Naive B cell (primary cell): Measurements from ENCODE around the gene GBX2. TPM values are rescaled to one million over a fixed set of nuclear protein-coding genes. Genes with fewer than 3 reads are reported as not detected.

Source experiments
- ATAC-seq, 2 donors: fragments of 150-1000 bp; cut with Tn5 transposase; 2 replicates each; pipeline ENCODE4 v1.10.0; 2021; ENCODE audit warnings: low read depth in 2 of 2, mild to moderate bottlenecking in 2 of 2, moderate library complexity in 2 of 2
- DNase-seq: peaks from one replicate; pipeline ENCODE4 v3.0.0; 2022
- H3K27ac Mint-ChIP-seq, 6 donors: one replicate each; pipeline ENCODE4 v1.8.0; 2020 to 2022; ENCODE audit warnings: mild to moderate bottlenecking in 6 of 6, mixed read lengths in 6 of 6, moderate library complexity in 5 of 6, inconsistent platforms in 2 of 6
- H3K27me3 Mint-ChIP-seq, 3 donors: one replicate each; pipeline ENCODE4 v1.8.0; 2021 to 2022; ENCODE audit warnings: mixed read lengths in 3 of 3, mild to moderate bottlenecking in 1 of 3
- H3K36me3 Mint-ChIP-seq, 2 donors: one replicate each; pipeline ENCODE4 v1.8.0; 2020 to 2022; ENCODE audit warnings: mixed read lengths in 2 of 2, inconsistent platforms in 1 of 2, mild to moderate bottlenecking in 1 of 2
- H3K4me1 Mint-ChIP-seq, 3 donors: one replicate each; pipeline ENCODE4 v1.8.0; 2020 to 2022; ENCODE audit warnings: mixed read lengths in 3 of 3, inconsistent platforms in 1 of 3, mild to moderate bottlenecking in 1 of 3, moderate library complexity in 1 of 3
- H3K4me3 Mint-ChIP-seq, 8 donors: one replicate each; pipeline ENCODE4 v1.8.0; 2020 to 2022; ENCODE audit warnings: mild to moderate bottlenecking in 8 of 8, mixed read lengths in 8 of 8, moderate library complexity in 8 of 8, inconsistent platforms in 2 of 8
- H3K9me3 Mint-ChIP-seq, 7 donors: one replicate each; pipeline ENCODE4 v1.8.0; 2020 to 2022; ENCODE audit warnings: mixed read lengths in 7 of 7, mild to moderate bottlenecking in 5 of 7, inconsistent platforms in 2 of 7, moderate library complexity in 1 of 7
- polyA plus RNA-seq, 6 donors: library from polyadenylated mRNA; unstranded; fragments of 300-500 nt; fragmentation: Illumina TruSeq; gene quantifications; one replicate each; pipeline ENCODE4 v1.2.3, GENCODE V29; 2021; ENCODE audit warnings: low read depth in 6 of 6

GBX2 gene
- polyA plus RNA-seq, 6 donors from 2014 or later: not detected

- Mint-ChIP-seq H3K36me3 (no peaks in the 10 kb centered on the region), H3K9me3 (peaks cover 0 to 2% (median 0%) of the 10 kb centered on the region in 7 donors), H3K27ac (no peak overlapping the region), H3K27me3 (peaks cover 0 to 12% (median 5%) of the 10 kb centered on the region in 3 donors), H3K4me1 (no peaks in the 10 kb centered on the region), H3K4me3 (no peak overlapping the region)
- DNase-seq (no peak), ATAC-seq (no peak)
Observed at GRCh38 chr2:236124182-236124893, 43.8 kb downstream of the GBX2 start.

- ATAC-seq: no peak
- DNase-seq: no peak
- H3K9me3 Mint-ChIP-seq: peaks cover 0 to 4% (median 0%) of the 10 kb centered on the region in 7 donors
- no peak overlapping the region for H3K4me3 Mint-ChIP-seq
- no peaks in the 10 kb centered on the region for H3K4me1 Mint-ChIP-seq
- no peaks in the 10 kb centered on the region for H3K36me3 Mint-ChIP-seq
- H3K27me3 Mint-ChIP-seq: peaks cover 2 to 18% (median 11%) of the 10 kb centered on the region in 3 donors
- H3K27ac Mint-ChIP-seq: no peak overlapping the region
Observed at GRCh38 chr2:236123716-236124115, 44.5 kb downstream of the GBX2 start.

DNA sequence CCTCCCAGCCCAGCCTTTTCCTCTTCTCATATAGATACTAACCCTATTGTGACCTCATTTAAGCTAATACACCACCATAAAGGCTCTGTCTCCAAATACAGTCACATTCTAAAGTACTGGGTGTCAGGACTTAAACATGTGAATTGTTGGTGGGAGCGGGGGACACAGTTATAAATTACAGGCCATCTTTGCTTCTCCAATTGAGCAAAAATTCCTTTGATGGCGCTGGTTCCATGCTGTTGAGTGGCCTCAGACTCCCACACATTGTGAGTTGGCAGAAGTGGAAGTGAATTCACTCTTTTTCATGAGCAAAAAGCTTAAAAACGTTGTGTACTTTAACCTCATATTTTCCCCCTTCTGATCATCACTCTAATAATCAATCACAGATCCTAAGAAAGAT, 46.0 kb downstream of the GBX2 start:
- Mint-ChIP-seq H3K27ac (no peak overlapping the region), H3K36me3 (no peaks in the 10 kb centered on the region), H3K27me3 (peaks cover 4 to 22% (median 13%) of the 10 kb centered on the region in 3 donors), H3K4me1 (no peaks in the 10 kb centered on the region), H3K9me3 (peaks cover 0 to 4% (median 0%) of the 10 kb centered on the region in 7 donors), H3K4me3 (no peak overlapping the region)
- DNase-seq (no peak), ATAC-seq (no peak)

GRCh38 chr2:236121546-236121945, 46.6 kb downstream of the GBX2 start:
- peaks cover 0 to 4% (median 0%) of the 10 kb centered on the region in 7 donors for H3K9me3 Mint-ChIP-seq
- ATAC-seq (no peak), DNase-seq (no peak)
- no peak overlapping the region for H3K4me3 Mint-ChIP-seq
- H3K4me1 Mint-ChIP-seq: no peaks in the 10 kb centered on the region
- peaks cover 4 to 22% (median 13%) of the 10 kb centered on the region in 3 donors for H3K27me3 Mint-ChIP-seq
- H3K36me3 Mint-ChIP-seq: no peaks in the 10 kb centered on the region
- H3K27ac Mint-ChIP-seq: no peak overlapping the region

- H3K9me3 Mint-ChIP-seq: peaks cover 0 to 4% (median 0%) of the 10 kb centered on the region in 7 donors
- no peak overlapping the region for H3K4me3 Mint-ChIP-seq
- no peak overlapping the region for H3K27ac Mint-ChIP-seq
- ATAC-seq (no peak), DNase-seq (no peak)
- H3K27me3 Mint-ChIP-seq: peaks cover 4 to 22% (median 13%) of the 10 kb centered on the region in 3 donors
- no peaks in the 10 kb centered on the region for H3K4me1 Mint-ChIP-seq
- H3K36me3 Mint-ChIP-seq: no peaks in the 10 kb centered on the region
Observed at GRCh38 chr2:236120829-236121228, 47.4 kb downstream of the GBX2 start.

DNA sequence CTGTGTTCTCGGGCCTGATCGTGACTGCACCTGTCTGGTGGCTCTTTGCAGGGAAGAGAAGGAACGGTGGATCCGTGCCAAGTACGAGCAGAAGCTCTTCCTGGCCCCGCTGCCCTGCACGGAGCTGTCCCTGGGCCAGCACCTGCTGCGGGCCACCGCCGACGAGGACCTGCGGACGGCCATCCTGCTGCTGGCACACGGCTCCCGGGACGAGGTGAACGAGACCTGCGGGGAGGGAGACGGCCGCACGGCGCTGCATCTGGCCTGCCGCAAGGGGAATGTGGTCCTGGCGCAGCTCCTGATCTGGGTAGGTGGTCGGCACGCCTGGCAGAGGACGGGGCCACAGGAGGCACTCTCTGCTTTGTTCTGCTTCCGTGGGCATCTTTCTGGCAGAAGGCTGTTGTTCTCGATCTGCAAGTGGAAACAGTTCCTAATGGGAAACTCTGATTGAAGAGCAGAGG, 48.0 kb downstream of the GBX2 start:
- Mint-ChIP-seq H3K4me1 (no peaks in the 10 kb centered on the region), H3K4me3 (peak overlapping the region in 1 of 8 donors; percentile 37), H3K27ac (no peak overlapping the region), H3K36me3 (no peaks in the 10 kb centered on the region), H3K9me3 (peaks cover 0 to 4% (median 0%) of the 10 kb centered on the region in 7 donors), H3K27me3 (peaks cover 4 to 22% (median 13%) of the 10 kb centered on the region in 3 donors)
- DNase-seq: no peak
- no peak for ATAC-seq

- peaks cover 4 to 22% (median 13%) of the 10 kb centered on the region in 3 donors for H3K27me3 Mint-ChIP-seq
- ATAC-seq: no peak
- no peaks in the 10 kb centered on the region for H3K36me3 Mint-ChIP-seq
- peaks cover 0 to 4% (median 0%) of the 10 kb centered on the region in 7 donors for H3K9me3 Mint-ChIP-seq
- H3K27ac Mint-ChIP-seq: no peak overlapping the region
- no peaks in the 10 kb centered on the region for H3K4me1 Mint-ChIP-seq
- H3K4me3 Mint-ChIP-seq: no peak overlapping the region
- no peak for DNase-seq
Observed at GRCh38 chr2:236119476-236119875, 48.7 kb downstream of the GBX2 start.

DNA sequence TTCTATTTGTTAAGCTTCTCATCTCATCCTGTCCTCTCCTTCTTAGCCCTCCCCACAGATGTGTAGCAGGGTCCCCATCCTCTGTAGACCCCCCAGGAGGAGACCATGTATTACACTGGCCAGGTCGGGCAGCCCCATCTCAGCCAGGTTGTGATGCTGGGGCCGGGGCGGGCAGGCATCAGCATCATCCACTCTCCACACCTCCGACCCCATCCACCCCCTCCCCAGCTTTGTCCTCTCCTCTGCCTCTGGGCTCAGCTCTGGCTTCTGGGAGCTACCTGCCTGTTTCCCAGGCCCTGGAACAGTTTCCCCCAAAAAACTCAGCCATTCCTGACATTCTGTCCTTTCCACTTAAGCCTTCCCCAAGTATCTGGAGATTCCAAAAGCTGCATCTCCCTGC, 49.2 kb downstream of the GBX2 start:
- no peak overlapping the region for H3K4me3 Mint-ChIP-seq
- peaks cover 0 to 4% (median 0%) of the 10 kb centered on the region in 7 donors for H3K9me3 Mint-ChIP-seq
- ATAC-seq (no peak), DNase-seq (no peak)
- H3K4me1 Mint-ChIP-seq: no peaks in the 10 kb centered on the region
- H3K36me3 Mint-ChIP-seq: no peaks in the 10 kb centered on the region
- H3K27me3 Mint-ChIP-seq: peaks cover 4 to 22% (median 13%) of the 10 kb centered on the region in 3 donors
- peak overlapping the region in 1 of 6 donors; percentile 51 for H3K27ac Mint-ChIP-seq

GRCh38 chr2:236117861-236118269, 50.3 kb downstream of the GBX2 start:
- no peak for ATAC-seq
- no peak overlapping the region for H3K4me3 Mint-ChIP-seq
- no peaks in the 10 kb centered on the region for H3K4me1 Mint-ChIP-seq
- DNase-seq: no peak
- H3K36me3 Mint-ChIP-seq: no peaks in the 10 kb centered on the region
- peaks cover 4 to 22% (median 13%) of the 10 kb centered on the region in 3 donors for H3K27me3 Mint-ChIP-seq
- no peak overlapping the region for H3K27ac Mint-ChIP-seq
- peaks cover 0 to 4% (median under 1%) of the 10 kb centered on the region in 7 donors for H3K9me3 Mint-ChIP-seq

DNA sequence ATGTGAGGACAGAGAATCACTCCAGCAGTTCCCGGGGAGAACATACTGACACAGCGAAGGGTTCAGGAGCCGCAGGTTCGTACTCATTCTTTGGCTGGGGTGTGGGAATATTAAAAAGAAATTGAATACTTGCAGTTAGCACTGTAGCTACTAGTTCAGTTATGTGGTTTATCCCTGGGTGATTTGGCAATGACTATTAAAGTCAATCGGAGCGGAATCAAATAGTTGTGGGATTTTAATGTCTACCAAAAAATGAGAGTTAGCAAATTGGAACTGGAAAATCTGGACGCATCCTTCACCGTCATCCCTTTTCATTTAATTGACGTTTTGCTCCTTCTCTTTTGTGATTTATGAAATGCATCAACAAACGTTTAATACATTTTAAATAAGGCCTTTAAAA, 50.8 kb downstream of the GBX2 start:
- no peak for DNase-seq
- H3K27me3 Mint-ChIP-seq: peaks cover 4 to 22% (median 13%) of the 10 kb centered on the region in 3 donors
- H3K4me3 Mint-ChIP-seq: no peak overlapping the region
- no peak for ATAC-seq
- H3K27ac Mint-ChIP-seq: no peak overlapping the region
- H3K4me1 Mint-ChIP-seq: no peaks in the 10 kb centered on the region
- no peaks in the 10 kb centered on the region for H3K36me3 Mint-ChIP-seq
- H3K9me3 Mint-ChIP-seq: peaks cover 0 to 4% (median 2%) of the 10 kb centered on the region in 7 donors

Other genes with a start within 250 kb of the GBX2 start
- not detected for gene ASB18, start 96.0 kb upstream of the GBX2 start, polyA plus RNA-seq